Neural cell (in vitro differentiated cells): ENCODE measurements around the gene FZD10. TPM values are rescaled to one million over a fixed set of nuclear protein-coding genes. Genes with fewer than 3 reads are reported as not detected.

ENCODE experiments used
- H2AFZ ChIP-seq: fragments of 200-600, 300-800 bp; sonication (generic), shearing (Covaris generic); 2 replicates; pipeline ENCODE4 v1.6.0; 2014; ENCODE audit warnings: low read depth, mild to moderate bottlenecking, antibody characterized with exemption, low read length, moderate library complexity
- H3F3A ChIP-seq: fragments of 200-600 bp; shearing (Covaris generic); 2 replicates; pipeline ENCODE4 v1.6.1; 2016; ENCODE audit warnings: mild to moderate bottlenecking, moderate library complexity, mixed read lengths, antibody characterized with exemption, low read length; ENCODE audit not compliant: insufficient read depth, poor library complexity, severe bottlenecking
- H3K27ac ChIP-seq: fragments of 200-600, 300-800 bp; sonication (generic), shearing (Covaris generic); 2 replicates; pipeline ENCODE4 v1.5.1; 2014; ENCODE audit warnings: mild to moderate bottlenecking, low read length, moderate library complexity
- H3K27me3 ChIP-seq: fragments of 300-800, 200-600 bp; sonication (generic), shearing (Covaris generic); 2 replicates; pipeline ENCODE4 v1.6.0; 2014; ENCODE audit warnings: mild to moderate bottlenecking, low read depth, low read length, moderate library complexity; ENCODE audit not compliant: insufficient read depth
- H3K36me3 ChIP-seq: fragments of 300-800, 200-600 bp; sonication (generic), shearing (Covaris generic); 2 replicates; pipeline ENCODE4 v1.5.1; 2014; ENCODE audit warnings: mild to moderate bottlenecking, antibody characterized with exemption, low read length, moderate library complexity; ENCODE audit not compliant: insufficient read depth
- H3K4me2 ChIP-seq: fragments of 300-800, 200-600 bp; sonication (generic), shearing (Covaris generic); 2 replicates; pipeline ENCODE4 v1.6.0; 2014; ENCODE audit warnings: mild to moderate bottlenecking, low read length
- H3K4me3 ChIP-seq: fragments of 300-800, 200-600 bp; sonication (generic), shearing (Covaris generic); 2 replicates; pipeline ENCODE4 v1.5.1; 2014; ENCODE audit warnings: mild to moderate bottlenecking, low read length, moderate library complexity
- H3K79me2 ChIP-seq: fragments of 200-600 bp; shearing (Covaris generic); replicated peaks from 2 replicates; pipeline ENCODE4 v1.6.0; 2014; ENCODE audit warnings: mild to moderate bottlenecking, low read length, moderate library complexity; ENCODE audit not compliant: insufficient read depth
- H3K9ac ChIP-seq: fragments of 300-800, 200-600 bp; sonication (generic), shearing (Covaris generic); 2 replicates; pipeline ENCODE4 v1.6.1; 2016; ENCODE audit warnings: mild to moderate bottlenecking, low read length, mixed read lengths
- H3K9me2 ChIP-seq: fragments of 200-600 bp; shearing (Covaris generic); 2 replicates; pipeline ENCODE4 v1.6.1; 2016; ENCODE audit warnings: mild to moderate bottlenecking, low read length, mixed read lengths; ENCODE audit not compliant: insufficient read depth
- H3K9me3 ChIP-seq: fragments of 200-600, 300-800 bp; sonication (generic), shearing (Covaris generic); 2 replicates; pipeline ENCODE4 v1.6.1; 2016; ENCODE audit warnings: mild to moderate bottlenecking, mixed run types, low read length, moderate library complexity, mixed read lengths
- H4K20me1 ChIP-seq: fragments of 200-600 bp; shearing (Covaris generic); 2 replicates; pipeline ENCODE4 v1.6.1; 2016; ENCODE audit warnings: mild to moderate bottlenecking, mixed run types; ENCODE audit not compliant: insufficient read depth
- CTCF ChIP-seq: fragments of 450-650 bp; IDR thresholded peaks from 2 replicates; pipeline ENCODE4 v1.5.1; 2014; ENCODE audit warnings: antibody characterized with exemption, mild to moderate bottlenecking, moderate library complexity; ENCODE audit not compliant: poor library complexity, severe bottlenecking
- EP300 ChIP-seq: fragments of 450-650 bp; conservative IDR thresholded peaks from 2 replicates; pipeline ENCODE4 v1.6.1; 2014; ENCODE audit warnings: antibody characterized with exemption, mild to moderate bottlenecking, moderate library complexity; ENCODE audit not compliant: poor library complexity, severe bottlenecking
- EZH2 ChIP-seq: fragments of 200-600, 300-800 bp; shearing (Covaris generic), sonication (generic); IDR thresholded peaks from 2 replicates; pipeline ENCODE4 v1.6.1; 2014; ENCODE audit warnings: antibody characterized with exemption, low read length, borderline replicate concordance, mild to moderate bottlenecking; ENCODE audit not compliant: insufficient read depth, poor library complexity, severe bottlenecking
- MXI1 ChIP-seq: fragments of 450-650 bp; conservative IDR thresholded peaks from 2 replicates; pipeline ENCODE4 v1.6.1; 2014; ENCODE audit warnings: antibody characterized with exemption, mild to moderate bottlenecking; ENCODE audit not compliant: poor library complexity, severe bottlenecking
- POLR2AphosphoS5 ChIP-seq: IDR thresholded peaks from 2 replicates; pipeline ENCODE4 v1.6.1; 2012
- RAD21 ChIP-seq: fragments of 450-650 bp; conservative IDR thresholded peaks from 2 replicates; pipeline ENCODE4 v1.6.1; 2014; ENCODE audit warnings: antibody characterized with exemption, mild to moderate bottlenecking, moderate library complexity
- REST ChIP-seq: IDR thresholded peaks from 2 replicates; pipeline ENCODE4 v1.6.1; 2012; ENCODE audit warnings: borderline replicate concordance
- SMC3 ChIP-seq: fragments of 450-650 bp; conservative IDR thresholded peaks from 2 replicates; pipeline ENCODE4 v1.6.1; 2014; ENCODE audit warnings: antibody characterized with exemption, mild to moderate bottlenecking, moderate library complexity; ENCODE audit not compliant: poor library complexity
- TAF1 ChIP-seq: IDR thresholded peaks from 2 replicates; pipeline ENCODE4 v1.6.1; 2012; ENCODE audit warnings: low read depth
- polyA plus RNA-seq: library from polyadenylated mRNA; depleted of rRNA; stranded (reverse); fragments of >200 nt; gene quantifications from 2 replicates; pipeline ENCODE4 v1.2.3, GENCODE V29; 2014

Gene FZD10
- polyA plus RNA-seq, 1 donor from 2014 or later: not detected

- no peaks in the 10 kb centered on the region for H4K20me1 ChIP-seq
- H2AFZ ChIP-seq: no peak overlapping the region
- H3K36me3 ChIP-seq: no peaks in the 10 kb centered on the region
- H3K9ac ChIP-seq: no peak overlapping the region
- H3K9me3 ChIP-seq: peaks cover 5% of the 10 kb centered on the region
- no peaks in the 10 kb centered on the region for H3K9me2 ChIP-seq
- no peaks in the 10 kb centered on the region for H3K79me2 ChIP-seq
- H3K4me3 ChIP-seq: no peak overlapping the region
- no peak overlapping the region for H3K4me2 ChIP-seq
- TF ChIP-seq REST (no peak), EZH2 (no peak), CTCF (no peak), MXI1 (no peak), RAD21 (no peak), SMC3 (no peak), EP300 (no peak), TAF1 (no peak), POLR2AphosphoS5 (no peak)
- no peak overlapping the region for H3K27ac ChIP-seq
- H3K27me3 ChIP-seq: no peaks in the 10 kb centered on the region
- H3F3A ChIP-seq: no peaks in the 10 kb centered on the region
Measured at GRCh38 chr12:130183585-130184370, 21.5 kb downstream of the FZD10 start.

DNA sequence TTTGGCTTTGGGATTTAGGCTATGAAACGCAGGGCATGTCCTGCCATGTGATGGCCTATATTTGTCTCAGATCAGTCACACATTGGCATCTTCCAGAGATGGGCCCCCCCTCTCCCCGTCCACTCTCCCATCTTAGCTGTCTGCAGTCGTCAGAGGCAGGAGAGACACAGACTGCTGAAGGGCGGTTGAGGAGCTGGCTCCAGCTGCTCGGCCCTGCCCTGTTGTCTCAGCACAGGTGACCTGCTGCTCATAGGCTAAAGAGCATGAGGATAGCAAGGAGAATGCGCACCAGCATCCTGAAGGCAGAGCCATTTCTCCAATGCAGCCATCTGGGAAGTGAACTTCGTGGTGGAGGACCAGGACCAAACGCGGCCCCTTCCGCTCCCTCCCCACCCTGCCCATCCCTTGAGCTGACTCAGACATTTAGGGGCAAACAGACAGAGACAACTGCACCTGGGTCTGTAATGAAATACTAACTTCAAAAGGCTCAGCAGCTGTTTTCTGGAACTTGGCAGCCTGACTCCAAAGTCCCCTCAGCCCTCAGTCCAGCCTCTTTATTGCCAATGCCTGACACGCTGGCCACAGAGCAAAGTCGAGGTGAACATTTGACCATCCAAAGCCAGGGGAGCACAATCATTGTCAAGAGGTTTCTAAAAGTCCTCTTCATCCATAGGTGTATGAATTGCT lies 22.3 kb downstream of the FZD10 start:
- Histone ChIP-seq H3K79me2 (no peaks in the 10 kb centered on the region), H3F3A (no peaks in the 10 kb centered on the region), H3K36me3 (no peaks in the 10 kb centered on the region), H3K9me3 (peaks cover 5% of the 10 kb centered on the region), H3K27me3 (no peaks in the 10 kb centered on the region), H3K9me2 (no peaks in the 10 kb centered on the region), H3K4me3 (no peak overlapping the region), H3K4me2 (no peak overlapping the region), H2AFZ (no peak overlapping the region), H3K27ac (no peak overlapping the region), H3K9ac (no peak overlapping the region), H4K20me1 (no peaks in the 10 kb centered on the region)
- TF ChIP-seq POLR2AphosphoS5 (no peak), REST (no peak), TAF1 (no peak), SMC3 (no peak), EZH2 (no peak), CTCF (no peak), RAD21 (no peak), EP300 (no peak), MXI1 (no peak)
